Measurements from ENCODE around the gene KRTAP9-2. TPM values are rescaled to one million over a fixed set of nuclear protein-coding genes. Genes with fewer than 3 reads are reported as not detected.
"Not testable (repeated sequence)": the region's sequence is repeated elsewhere in the genome, so short reads cannot be mapped to it uniquely, and the experiment has no call there.

KRTAP9-2 gene
- polyA plus RNA-seq, 1 donor (not counting 4 experiments of a cell fraction or from before 2014, with no cell fraction given), result not detected

GRCh38 chr17:41271858-41272257 lies 45.4 kb downstream of the KRTAP9-2 start:
- no peaks in the 10 kb centered on the region for H3K4me1 ChIP-seq (ENCODE audit: control insufficient read depth, extremely low read depth, insufficient read depth, low read length)
- no peak for DNase-seq (ENCODE audit: low read depth, low spot score)
- no peak for FAIRE-seq
- no peaks in the 10 kb centered on the region for H3K9me3 ChIP-seq (ENCODE audit: control insufficient read depth, low read depth, low read length)
- no peak overlapping the region for H2AFZ ChIP-seq (ENCODE audit: control insufficient read depth, low read length)
- no peaks in the 10 kb centered on the region for H4K20me1 ChIP-seq (ENCODE audit: control insufficient read depth, extremely low read depth, insufficient read depth, low read length)
- H3K9me1 ChIP-seq (ENCODE audit: control insufficient read depth, extremely low read depth, insufficient read depth, low read length), result no peaks in the 10 kb centered on the region
- H3K9ac ChIP-seq (ENCODE audit: control insufficient read depth, extremely low read depth, insufficient read depth, low read length), result no peak overlapping the region
- no peak for TF ChIP-seq EZH2 (IDR thresholded peaks at IDR 0.05; ENCODE audit: low read length)
- no peak for TF ChIP-seq CTCF (optimal IDR thresholded peaks at IDR 0.05 in 1 of 3, IDR thresholded peaks at IDR 0.05 in 1 of 3, conservative IDR thresholded peaks at IDR 0.05 in 1 of 3; ENCODE audit: extremely low read depth in 1 of 3, insufficient read depth in 2 of 3, low read length in 3 of 3)
- H3K36me3 ChIP-seq (ENCODE audit: control insufficient read depth in 2 of 2, extremely low read depth in 1 of 2, insufficient read depth in 2 of 2, low read length in 2 of 2), result no peaks in the 10 kb centered on the region
- H3K4me2 ChIP-seq (ENCODE audit: control insufficient read depth, extremely low read depth, insufficient read depth, low read depth, low read length), result no peak overlapping the region
- H3K27ac ChIP-seq (ENCODE audit: control insufficient read depth, insufficient read depth, low read length), result no peak overlapping the region
- H3K4me3 ChIP-seq (ENCODE audit: control insufficient read depth in 2 of 3, extremely low read depth in 1 of 3, insufficient read depth in 2 of 3, low read depth in 1 of 3, low read length in 3 of 3), result no peak overlapping the region
- dilution Hi-C loops (cut with MboI; ENCODE audit: extremely low pct_ligation_motif_present, low sequenced_read_pairs), result no loop called here
- H3K27me3 ChIP-seq (ENCODE audit: control insufficient read depth, extremely low read depth, insufficient read depth, low read length), result no peaks in the 10 kb centered on the region
- no peaks in the 10 kb centered on the region for H3K79me2 ChIP-seq (ENCODE audit: control insufficient read depth, insufficient read depth, low read length)

- H3K36me3 ChIP-seq (ENCODE audit: control insufficient read depth in 2 of 2, extremely low read depth in 1 of 2, insufficient read depth in 2 of 2, low read length in 2 of 2); H3K79me2 ChIP-seq (ENCODE audit: control insufficient read depth, insufficient read depth, low read length); H3K4me1 ChIP-seq (ENCODE audit: control insufficient read depth, extremely low read depth, insufficient read depth, low read length); H3K27me3 ChIP-seq (ENCODE audit: control insufficient read depth, extremely low read depth, insufficient read depth, low read length); H3K9me1 ChIP-seq (ENCODE audit: control insufficient read depth, extremely low read depth, insufficient read depth, low read length); H3K27ac ChIP-seq (ENCODE audit: control insufficient read depth, insufficient read depth, low read length); H2AFZ ChIP-seq (ENCODE audit: control insufficient read depth, low read length); H3K9ac ChIP-seq (ENCODE audit: control insufficient read depth, extremely low read depth, insufficient read depth, low read length); H3K4me2 ChIP-seq (ENCODE audit: control insufficient read depth, extremely low read depth, insufficient read depth, low read depth, low read length); H3K9me3 ChIP-seq (ENCODE audit: control insufficient read depth, low read depth, low read length); FAIRE-seq; dilution Hi-C loops (cut with MboI; ENCODE audit: extremely low pct_ligation_motif_present, low sequenced_read_pairs); H3K4me3 ChIP-seq (ENCODE audit: control insufficient read depth in 2 of 3, extremely low read depth in 1 of 3, insufficient read depth in 2 of 3, low read depth in 1 of 3, low read length in 3 of 3); DNase-seq (ENCODE audit: low read depth, low spot score); H4K20me1 ChIP-seq (ENCODE audit: control insufficient read depth, extremely low read depth, insufficient read depth, low read length): not testable (repeated sequence)
Observed at GRCh38 chr17:41275648-41276190, 49.3 kb downstream of the KRTAP9-2 start, which contains the start of gene KRTAP9-7. KRTAP9-7 (plus strand) TSS chr17:41275698; CDS start chr17:41275698, 0 bp downstream.

Small RNA genes lying within 50 kb of the gene (small RNA-seq; reads per million reads assigned to genes)
- 0 reads per million in 3 experiments for gene KRTAP4-17P (ENCODE audit: insufficient read length in 3 of 3, low read depth in 3 of 3, low replicate concordance in 1 of 3)

Other genes starting within 250 kb of the KRTAP9-2 start
- gene KRT40, start 242.3 kb upstream of the KRTAP9-2 start, polyA plus RNA-seq, result 0.03 TPM in 2 of 3 replicates, not detected in the other
- gene KRTAP3-3, start 232.5 kb upstream of the KRTAP9-2 start, polyA plus RNA-seq, result not detected in 3 replicates
- not detected in 3 replicates for gene KRTAP3-2, start 226.7 kb upstream of the KRTAP9-2 start, polyA plus RNA-seq
- gene KRTAP3-1, start 217.5 kb upstream of the KRTAP9-2 start, polyA plus RNA-seq, result not detected in 3 replicates
- 0.05 to 0.23 TPM (median 0.08 TPM) in 3 replicates for gene KRTAP1-5, start 199.4 kb upstream of the KRTAP9-2 start, polyA plus RNA-seq
- not detected in 3 replicates for gene KRTAP1-4, start 196.5 kb upstream of the KRTAP9-2 start, polyA plus RNA-seq
- not detected in 3 replicates for gene KRTAP1-3, start 191.8 kb upstream of the KRTAP9-2 start, polyA plus RNA-seq
- gene KRTAP1-1, start 185.2 kb upstream of the KRTAP9-2 start, polyA plus RNA-seq, result 0.07 to 0.13 TPM in 2 of 3 replicates, not detected in the other
- not detected in 3 replicates for gene KRTAP2-1, start 179.3 kb upstream of the KRTAP9-2 start, polyA plus RNA-seq
- not detected in 3 replicates for gene KRTAP2-2, start 171.4 kb upstream of the KRTAP9-2 start, polyA plus RNA-seq
- 8.4 to 21.3 TPM (median 9.0 TPM) in 3 replicates for gene KRTAP2-3, start 166.5 kb upstream of the KRTAP9-2 start, polyA plus RNA-seq
- 0.12 TPM in 1 of 3 replicates, not detected in the others for gene KRTAP2-4, start 160.8 kb upstream of the KRTAP9-2 start, polyA plus RNA-seq
- gene KRTAP4-7, start 142.5 kb upstream of the KRTAP9-2 start, polyA plus RNA-seq, result not detected in 3 replicates
- not detected in 3 replicates for gene KRTAP4-8, start 128.5 kb upstream of the KRTAP9-2 start, polyA plus RNA-seq
- not detected in 3 replicates for gene KRTAP4-16, start 124.4 kb upstream of the KRTAP9-2 start, polyA plus RNA-seq
- not detected in 3 replicates for gene KRTAP4-9, start 121.3 kb upstream of the KRTAP9-2 start, polyA plus RNA-seq
- not detected in 3 replicates for gene KRTAP4-11, start 108.3 kb upstream of the KRTAP9-2 start, polyA plus RNA-seq
- gene KRTAP4-12, start 102.5 kb upstream of the KRTAP9-2 start, polyA plus RNA-seq, result not detected in 3 replicates
- not detected in 3 replicates for gene KRTAP4-6, start 86.1 kb upstream of the KRTAP9-2 start, polyA plus RNA-seq
- not detected in 3 replicates for gene KRTAP4-5, start 76.8 kb upstream of the KRTAP9-2 start, polyA plus RNA-seq
- not detected in 3 replicates for gene KRTAP4-4, start 65.9 kb upstream of the KRTAP9-2 start, polyA plus RNA-seq
- not detected in 3 replicates for gene KRTAP4-3, start 58.4 kb upstream of the KRTAP9-2 start, polyA plus RNA-seq
- not detected in 3 replicates for gene KRTAP4-2, start 48.4 kb upstream of the KRTAP9-2 start, polyA plus RNA-seq
- not detected in 3 replicates for gene KRTAP4-1, start 41.7 kb upstream of the KRTAP9-2 start, polyA plus RNA-seq
- gene KRTAP9-1, start 36.8 kb upstream of the KRTAP9-2 start, polyA plus RNA-seq, result not detected in 3 replicates
- gene KRTAP9-3, start 5.8 kb downstream of the KRTAP9-2 start, polyA plus RNA-seq, result not detected in 3 replicates
- not detected in 3 replicates for gene KRTAP9-8, start 11.4 kb downstream of the KRTAP9-2 start, polyA plus RNA-seq
- not detected in 3 replicates for gene KRTAP9-4, start 23.0 kb downstream of the KRTAP9-2 start, polyA plus RNA-seq
- not detected in 3 replicates for gene KRTAP9-9, start 28.7 kb downstream of the KRTAP9-2 start, polyA plus RNA-seq
- not detected in 3 replicates for gene KRTAP9-6, start 38.7 kb downstream of the KRTAP9-2 start, polyA plus RNA-seq
- not detected in 3 replicates for gene KRTAP9-7, start 49.0 kb downstream of the KRTAP9-2 start, polyA plus RNA-seq
- not detected in 3 replicates for gene KRTAP29-1, start 76.2 kb downstream of the KRTAP9-2 start, polyA plus RNA-seq
- not detected in 3 replicates for gene KRTAP16-1, start 82.7 kb downstream of the KRTAP9-2 start, polyA plus RNA-seq
- not detected in 3 replicates for gene KRTAP17-1, start 89.1 kb downstream of the KRTAP9-2 start, polyA plus RNA-seq
- 0.14 TPM in 1 of 3 replicates, not detected in the others for gene KRT33A, start 124.2 kb downstream of the KRTAP9-2 start, polyA plus RNA-seq
- 0.18 to 0.33 TPM (median 0.21 TPM) in 3 replicates for gene KRT33B, start 143.2 kb downstream of the KRTAP9-2 start, polyA plus RNA-seq
- 4.4 to 4.8 TPM (median 4.6 TPM) in 3 replicates for gene KRT34, start 155.7 kb downstream of the KRTAP9-2 start, polyA plus RNA-seq
- gene KRT31, start 171.0 kb downstream of the KRTAP9-2 start, polyA plus RNA-seq, result 20.5 to 45.2 TPM (median 24.9 TPM) in 3 replicates
- 0.03 to 0.08 TPM (median 0.04 TPM) in 3 replicates for gene KRT37, start 197.9 kb downstream of the KRTAP9-2 start, polyA plus RNA-seq
- gene KRT38, start 214.3 kb downstream of the KRTAP9-2 start, polyA plus RNA-seq, result not detected in 3 replicates
- gene KRT32, start 240.7 kb downstream of the KRTAP9-2 start, polyA plus RNA-seq, result 0.03 TPM in 1 of 3 replicates, not detected in the others

Data from keratinocyte (primary cell).